Calu3 (cell line): ENCODE data around the gene LDLR. TPM values are rescaled to one million over a fixed set of nuclear protein-coding genes. Genes with fewer than 3 reads are reported as not detected.
A peak's percentile ranks its signal among the peaks of the same experiment; 100 is the strongest.

Source experiments
- BruUV-seq: library from RNA; stranded (reverse); fragments of 400-500 nt; replicated peaks from 2 replicates; lab custom pipeline; 2021; lab: Mats Ljungman, UMichigan
- CTCF ChIA-PET: fragments of 300-600 bp; sonication (Branson Sonifier 250); formaldehyde crosslinking; loops from one replicate; lab custom pipeline; 2022; ENCODE audit warnings: antibody characterized with exemption; lab: Charles Lee
- DNase-seq: peaks from one replicate; pipeline ENCODE4 v3.0.0; 2022
- H3K27ac Mint-ChIP-seq: one replicate; pipeline ENCODE4 v1.8.0; 2022; ENCODE audit warnings: mixed read lengths; ENCODE audit not compliant: unreplicated experiment
- H3K27me3 Mint-ChIP-seq: one replicate; pipeline ENCODE4 v1.8.0; 2022; ENCODE audit warnings: mixed read lengths; ENCODE audit not compliant: unreplicated experiment
- H3K36me3 Mint-ChIP-seq: one replicate; pipeline ENCODE4 v1.8.0; 2022; ENCODE audit warnings: mild to moderate bottlenecking, moderate library complexity, mixed read lengths; ENCODE audit not compliant: insufficient read depth, unreplicated experiment
- H3K4me1 Mint-ChIP-seq: one replicate; pipeline ENCODE4 v1.8.0; 2022; ENCODE audit warnings: mild to moderate bottlenecking, low read depth, mixed read lengths; ENCODE audit not compliant: unreplicated experiment
- H3K4me3 Mint-ChIP-seq: one replicate; pipeline ENCODE4 v1.8.0; 2022; ENCODE audit warnings: mild to moderate bottlenecking, low read depth, moderate library complexity, mixed read lengths; ENCODE audit not compliant: unreplicated experiment
- H3K9me3 Mint-ChIP-seq: one replicate; pipeline ENCODE4 v1.8.0; 2022; ENCODE audit warnings: low read depth, mixed read lengths; ENCODE audit not compliant: unreplicated experiment
- intact Hi-C: fragments of 100-400 bp; cut with micrococcal nuclease; formaldehyde crosslinking; loops from one replicate; pipeline ENCODE4 v1.10.0; 2022; ENCODE audit not compliant: unreplicated experiment
- total RNA-seq: library from RNA; stranded (reverse); gene quantifications from 2 replicates; pipeline ENCODE4 v1.2.3, GENCODE V29; 2022
- TF ChIP-seq, protein P1 (sequence below): fragments of 200-600 bp; IDR thresholded peaks from one replicate; pipeline ENCODE4 v1.8.0; 2022; ENCODE audit warnings: antibody characterized with exemption; ENCODE audit not compliant: unreplicated experiment

The LDLR gene
- total RNA-seq, 1 experiment from 2014 or later: 289 TPM

DNA sequence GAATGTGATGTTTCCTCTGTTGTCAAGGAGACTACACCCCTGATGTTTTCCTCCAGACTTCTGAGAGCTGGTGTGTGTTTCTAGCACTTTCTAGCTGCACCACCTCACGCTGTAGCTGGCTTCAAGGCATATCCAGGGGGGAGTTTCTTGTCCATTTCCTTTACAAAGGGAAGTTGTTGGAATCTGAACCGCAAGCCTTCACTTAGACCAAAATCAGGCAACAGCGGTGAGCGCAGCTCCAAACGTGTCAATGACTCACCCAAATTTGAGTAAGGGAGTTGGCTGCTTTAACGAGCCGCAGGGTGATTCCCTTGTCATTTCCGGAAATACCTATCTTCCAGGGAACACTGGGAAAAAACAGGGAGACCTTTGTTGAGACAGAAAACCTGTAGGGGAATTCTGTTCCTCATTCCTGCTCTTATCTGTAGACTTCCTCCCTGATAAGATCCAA, 2.5 kb downstream of the LDLR start:
- H3K36me3 Mint-ChIP-seq: peaks cover 85% of the 10 kb centered on the region
- peak overlapping the region; percentile 91 for H3K27ac Mint-ChIP-seq
- DNase-seq: peak; percentile 66
- H3K4me1 Mint-ChIP-seq: peaks cover 9% of the 10 kb centered on the region
- intact Hi-C loops: no loop called here
- peak overlapping the region; percentile 84 for H3K4me3 Mint-ChIP-seq
- BruUV-seq: no TSS peak
- no peaks in the 10 kb centered on the region for H3K9me3 Mint-ChIP-seq
- H3K27me3 Mint-ChIP-seq: no peaks in the 10 kb centered on the region
- TF ChIP-seq, protein P1, sequence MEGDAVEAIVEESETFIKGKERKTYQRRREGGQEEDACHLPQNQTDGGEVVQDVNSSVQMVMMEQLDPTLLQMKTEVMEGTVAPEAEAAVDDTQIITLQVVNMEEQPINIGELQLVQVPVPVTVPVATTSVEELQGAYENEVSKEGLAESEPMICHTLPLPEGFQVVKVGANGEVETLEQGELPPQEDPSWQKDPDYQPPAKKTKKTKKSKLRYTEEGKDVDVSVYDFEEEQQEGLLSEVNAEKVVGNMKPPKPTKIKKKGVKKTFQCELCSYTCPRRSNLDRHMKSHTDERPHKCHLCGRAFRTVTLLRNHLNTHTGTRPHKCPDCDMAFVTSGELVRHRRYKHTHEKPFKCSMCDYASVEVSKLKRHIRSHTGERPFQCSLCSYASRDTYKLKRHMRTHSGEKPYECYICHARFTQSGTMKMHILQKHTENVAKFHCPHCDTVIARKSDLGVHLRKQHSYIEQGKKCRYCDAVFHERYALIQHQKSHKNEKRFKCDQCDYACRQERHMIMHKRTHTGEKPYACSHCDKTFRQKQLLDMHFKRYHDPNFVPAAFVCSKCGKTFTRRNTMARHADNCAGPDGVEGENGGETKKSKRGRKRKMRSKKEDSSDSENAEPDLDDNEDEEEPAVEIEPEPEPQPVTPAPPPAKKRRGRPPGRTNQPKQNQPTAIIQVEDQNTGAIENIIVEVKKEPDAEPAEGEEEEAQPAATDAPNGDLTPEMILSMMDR: no peak
- CTCF ChIA-PET: interaction anchor here (0.5 to 1.6 kb wide), 2 partner anchors 56 to 112 kb away, joined by 4 to 9 read pairs; no protein-coding TSS in a partner anchor

DNA sequence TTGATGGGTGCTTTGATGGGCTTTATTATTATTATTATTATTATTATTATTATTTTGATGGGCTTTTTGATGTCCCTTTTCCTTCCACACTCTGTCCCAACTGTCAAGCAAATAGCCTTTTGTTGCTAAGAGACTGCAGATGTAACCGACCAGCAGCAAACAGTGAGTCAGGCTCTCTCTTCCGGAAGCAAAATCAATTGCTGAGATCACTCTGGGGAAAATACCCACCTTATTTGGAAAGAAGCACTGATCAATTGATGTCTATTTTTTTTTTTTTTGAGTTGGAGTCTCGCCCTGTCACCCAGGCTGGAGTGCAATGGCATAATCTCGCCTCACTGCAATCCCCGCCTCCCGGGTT, 2.9 kb downstream of the LDLR start:
- peak overlapping the region; percentile 84 for H3K4me3 Mint-ChIP-seq
- TF ChIP-seq, protein P1: no peak
- BruUV-seq: no TSS peak
- no peaks in the 10 kb centered on the region for H3K27me3 Mint-ChIP-seq
- H3K36me3 Mint-ChIP-seq: peaks cover 90% of the 10 kb centered on the region
- H3K4me1 Mint-ChIP-seq: peaks cover 9% of the 10 kb centered on the region
- peak overlapping the region; percentile 91 for H3K27ac Mint-ChIP-seq
- intact Hi-C loops: no loop called here
- DNase-seq: no peak
- CTCF ChIA-PET: interaction anchor here (0.7 to 1.6 kb wide), 2 partner anchors 56 to 1645 kb away, joined by 3 to 9 read pairs; partner anchors contain the start of gene GET3
- no peaks in the 10 kb centered on the region for H3K9me3 Mint-ChIP-seq

DNA sequence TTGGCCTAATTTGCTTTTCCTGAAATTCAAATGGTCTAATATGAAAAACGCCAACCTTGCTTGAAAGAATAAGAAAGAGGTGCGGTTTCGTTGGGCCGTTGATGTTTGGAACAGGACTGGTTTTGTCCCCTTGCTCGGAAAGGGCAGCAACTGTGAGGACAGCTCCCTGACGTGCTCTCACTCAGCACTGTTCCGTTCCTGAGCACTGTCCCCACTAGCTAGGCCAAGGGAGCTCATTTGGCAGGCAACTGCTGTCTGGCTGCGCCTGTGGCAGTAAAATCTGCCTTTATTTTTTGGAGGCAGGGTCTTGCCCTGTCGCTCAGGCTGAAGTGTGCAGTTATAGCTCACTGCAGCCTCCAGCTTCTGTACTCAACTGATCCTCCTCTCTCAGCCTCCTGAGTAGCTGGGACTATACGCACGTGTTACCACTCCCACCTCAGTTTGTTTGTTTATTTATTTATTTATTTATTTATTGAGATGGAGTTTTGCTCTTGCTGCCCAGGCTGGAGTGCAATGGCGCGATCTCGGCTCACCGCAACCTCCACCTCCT, 4.5 kb downstream of the LDLR start:
- peak overlapping the region; percentile 91 for H3K27ac Mint-ChIP-seq

DNA sequence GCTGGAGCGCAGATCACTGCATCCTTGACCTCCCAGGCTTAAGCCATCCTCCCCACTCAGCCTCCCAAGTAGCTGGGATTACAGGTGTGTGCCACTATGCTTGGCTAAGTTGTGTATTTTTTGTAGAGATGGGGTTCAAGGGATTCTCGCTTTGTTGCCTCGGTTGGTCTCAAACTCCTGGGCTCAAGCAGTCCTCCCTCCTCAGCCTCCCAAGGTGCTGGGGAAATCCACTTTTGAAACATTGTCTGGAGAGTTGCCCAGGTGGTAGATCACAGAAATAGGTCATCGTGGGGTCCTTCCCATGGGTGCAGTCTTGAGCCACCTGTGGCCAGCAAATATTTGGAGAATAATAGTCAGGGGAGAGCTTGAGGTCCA, 5.2 kb downstream of the LDLR start:
- intact Hi-C loops: no loop called here
- BruUV-seq: TSS peak; percentile 87
- peaks cover 97% of the 10 kb centered on the region for H3K36me3 Mint-ChIP-seq
- H3K4me1 Mint-ChIP-seq: peaks cover 9% of the 10 kb centered on the region
- TF ChIP-seq, protein P1: no peak
- peak overlapping the region; percentile 99 for H3K27ac Mint-ChIP-seq
- CTCF ChIA-PET: interaction anchor here (0.6 to 1.0 kb wide), 3 partner anchors 10 to 44 kb away, joined by 3 read pairs; no protein-coding TSS in a partner anchor
- no peaks in the 10 kb centered on the region for H3K27me3 Mint-ChIP-seq
- DNase-seq: no peak
- H3K4me3 Mint-ChIP-seq: peak overlapping the region; percentile 84
- no peaks in the 10 kb centered on the region for H3K9me3 Mint-ChIP-seq

More for the DNA sequence above, 4.5 kb downstream of the LDLR start:
- peak overlapping the region; percentile 84 for H3K4me3 Mint-ChIP-seq
- peaks cover 97% of the 10 kb centered on the region for H3K36me3 Mint-ChIP-seq
- H3K9me3 Mint-ChIP-seq: no peaks in the 10 kb centered on the region
- CTCF ChIA-PET: no interaction called here
- TF ChIP-seq, protein P1: no peak
- BruUV-seq: no TSS peak
- H3K27me3 Mint-ChIP-seq: no peaks in the 10 kb centered on the region
- DNase-seq: no peak
- peaks cover 9% of the 10 kb centered on the region for H3K4me1 Mint-ChIP-seq
- intact Hi-C loops: no loop called here
